Breast epithelium (tissue), 4 donors: ENCODE measurements around the gene CDKN1C. TPM values are rescaled to one million over a fixed set of nuclear protein-coding genes. Genes with fewer than 3 reads are reported as not detected.
A peak's percentile ranks its signal among the peaks of the same experiment; 100 is the strongest.

Source experiments
- DNase-seq, 2 donors: peaks; one replicate each; pipeline ENCODE4 v3.0.0-alpha.2; 2019; ENCODE audit warnings: low spot score in 2 of 2
- H3K27ac ChIP-seq, 2 donors: fragments of 200-600 bp; sonication (generic) in 1 of 2; one replicate each; pipeline ENCODE4 v1.5.1; 2016 to 2019; ENCODE audit warnings: mild to moderate bottlenecking in 1 of 2
- H3K27me3 ChIP-seq, 2 donors: fragments of 200-600 bp; sonication (generic) in 1 of 2; one replicate each; pipeline versions ENCODE4 v1.5.1 to v1.6.0; 2017 to 2019; ENCODE audit warnings: control low read depth in 1 of 2, mild to moderate bottlenecking in 1 of 2
- H3K36me3 ChIP-seq: fragments of 200-600 bp; one replicate; pipeline ENCODE4 v1.5.1; 2019
- H3K4me1 ChIP-seq, 2 donors: fragments of 200-600 bp; sonication (generic); one replicate each; pipeline ENCODE4 v1.5.1; 2016 to 2019; ENCODE audit warnings: control low read depth in 1 of 2
- H3K4me3 ChIP-seq, 3 donors: fragments of 200-600 bp; sonication (generic); 1 replicate in 2 of 3; 2 replicates in 1 of 3; pipeline ENCODE4 v1.5.1; 2016 to 2019; ENCODE audit warnings: mild to moderate bottlenecking in 3 of 3, moderate library complexity in 2 of 3
- H3K9me3 ChIP-seq, 2 donors: fragments of 200-600 bp; sonication (generic) in 1 of 2; one replicate each; pipeline ENCODE4 v1.5.1; 2016 to 2019; ENCODE audit warnings: control low read depth in 1 of 2
- POLR2A ChIP-seq: fragments of 450-650 bp; IDR thresholded peaks from one replicate; pipeline ENCODE4 v1.6.1; 2016; ENCODE audit warnings: antibody characterized with exemption, mild to moderate bottlenecking, moderate library complexity
- POLR2AphosphoS5 ChIP-seq, 3 donors: sonication (generic); formaldehyde crosslinking; IDR thresholded peaks; one replicate each; pipeline ENCODE4 v1.6.1; 2017; ENCODE audit warnings: antibody characterized with exemption in 3 of 3
- intact Hi-C: fragments of 100-400 bp; cut with DNase I; formaldehyde crosslinking; loops from one replicate; pipeline ENCODE4 v1.15.1; 2023; ENCODE audit warnings: low total_unique reads
- total RNA-seq, 3 donors: library from RNA; depleted of rRNA; stranded (reverse); fragments of >200 nt; gene quantifications; one replicate each; pipeline ENCODE4 v1.1.0, GENCODE V29; 2016
- TF ChIP-seq, protein P1 (sequence below), 3 donors: fragments of 450-650 bp; IDR thresholded peaks; one replicate each; pipeline ENCODE4 v1.5.1; 2016 to 2017; ENCODE audit warnings: antibody characterized with exemption in 3 of 3, mild to moderate bottlenecking in 3 of 3, moderate library complexity in 3 of 3

CDKN1C gene
- total RNA-seq, 3 donors from 2014 or later = 48.2 to 136 (median 88.8) TPM

DNA sequence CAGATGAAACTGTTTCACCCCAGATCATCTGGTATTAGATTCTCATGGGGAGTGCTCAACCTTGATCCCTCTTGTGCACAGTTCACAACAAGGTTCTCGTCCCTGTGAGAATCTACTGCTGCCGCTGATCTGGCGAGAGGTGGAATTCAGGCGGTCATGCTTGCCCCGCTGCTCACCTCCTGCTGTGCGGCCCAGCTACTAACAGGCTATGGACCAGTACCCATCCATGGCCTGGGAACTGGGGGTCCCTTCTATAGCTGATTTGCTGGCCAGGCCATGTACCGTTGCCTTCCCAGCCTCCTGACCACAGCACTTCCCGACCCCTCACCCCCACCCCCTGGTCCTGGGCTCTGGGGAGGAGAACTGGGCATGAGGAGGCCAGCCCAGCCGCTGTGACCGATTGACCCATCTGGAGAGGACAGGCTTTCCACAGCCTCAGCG lies 41.1 kb upstream of the CDKN1C start:
- H3K4me3 ChIP-seq = no peak overlapping the region

DNA sequence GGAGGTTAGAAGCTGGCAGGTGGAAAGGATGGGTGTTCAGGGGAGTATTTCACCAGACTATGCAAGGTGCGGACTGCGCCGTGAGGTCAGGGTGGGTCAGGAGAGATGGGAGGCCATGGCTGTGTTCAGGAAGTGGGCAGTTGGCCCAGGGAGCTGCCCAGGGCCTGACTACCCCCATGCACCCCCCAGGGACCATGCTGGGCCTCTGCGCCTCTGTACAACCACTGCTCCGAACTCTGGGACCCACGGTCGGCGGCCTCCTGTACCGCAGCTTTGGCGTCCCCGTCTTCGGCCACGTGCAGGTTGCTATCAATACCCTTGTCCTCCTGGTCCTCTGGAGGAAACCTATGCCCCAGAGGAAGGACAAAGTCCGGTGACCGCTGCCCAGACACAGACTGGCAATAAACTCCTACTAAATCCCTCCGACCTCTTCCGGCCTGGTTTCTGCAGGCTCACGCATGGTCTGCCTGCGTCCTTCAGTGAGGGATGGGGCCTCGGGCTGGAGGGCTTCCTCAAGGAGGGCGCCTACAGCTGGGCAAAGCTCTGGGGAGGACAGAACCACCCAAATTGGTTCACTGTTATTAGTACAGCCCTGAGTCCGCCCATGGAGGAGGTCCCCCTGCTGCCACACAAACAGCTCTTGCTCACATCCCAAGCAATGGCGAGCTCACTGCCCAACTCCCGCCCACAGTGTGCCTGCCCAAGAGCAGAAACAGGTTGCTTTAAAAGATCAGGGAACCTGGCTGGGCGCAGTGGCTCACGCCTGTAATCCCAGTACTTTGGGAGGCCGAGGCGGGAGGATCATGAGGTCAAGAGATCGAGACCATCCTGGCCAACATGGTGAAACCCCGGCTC lies 39.5 kb upstream of the CDKN1C start:
- no peak for DNase-seq
- intact Hi-C loops = no loop called here
- no peak for TF ChIP-seq POLR2AphosphoS5 (IDR thresholded peaks at IDR 0.05)
- TF ChIP-seq, protein P1, sequence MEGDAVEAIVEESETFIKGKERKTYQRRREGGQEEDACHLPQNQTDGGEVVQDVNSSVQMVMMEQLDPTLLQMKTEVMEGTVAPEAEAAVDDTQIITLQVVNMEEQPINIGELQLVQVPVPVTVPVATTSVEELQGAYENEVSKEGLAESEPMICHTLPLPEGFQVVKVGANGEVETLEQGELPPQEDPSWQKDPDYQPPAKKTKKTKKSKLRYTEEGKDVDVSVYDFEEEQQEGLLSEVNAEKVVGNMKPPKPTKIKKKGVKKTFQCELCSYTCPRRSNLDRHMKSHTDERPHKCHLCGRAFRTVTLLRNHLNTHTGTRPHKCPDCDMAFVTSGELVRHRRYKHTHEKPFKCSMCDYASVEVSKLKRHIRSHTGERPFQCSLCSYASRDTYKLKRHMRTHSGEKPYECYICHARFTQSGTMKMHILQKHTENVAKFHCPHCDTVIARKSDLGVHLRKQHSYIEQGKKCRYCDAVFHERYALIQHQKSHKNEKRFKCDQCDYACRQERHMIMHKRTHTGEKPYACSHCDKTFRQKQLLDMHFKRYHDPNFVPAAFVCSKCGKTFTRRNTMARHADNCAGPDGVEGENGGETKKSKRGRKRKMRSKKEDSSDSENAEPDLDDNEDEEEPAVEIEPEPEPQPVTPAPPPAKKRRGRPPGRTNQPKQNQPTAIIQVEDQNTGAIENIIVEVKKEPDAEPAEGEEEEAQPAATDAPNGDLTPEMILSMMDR (IDR thresholded peaks at IDR 0.05) = no peak
- no peak for TF ChIP-seq POLR2A
- peaks cover 9 to 10% of the 10 kb centered on the region in 2 donors for H3K4me1 ChIP-seq
- H3K9me3 ChIP-seq = no peaks in the 10 kb centered on the region
- H3K27ac ChIP-seq = peak overlapping the region; percentile 64 to 85
- no peaks in the 10 kb centered on the region for H3K36me3 ChIP-seq
- no peaks in the 10 kb centered on the region for H3K27me3 ChIP-seq
- H3K4me3 ChIP-seq = no peak overlapping the region

More for the DNA sequence above, 41.1 kb upstream of the CDKN1C start:
- H3K36me3 ChIP-seq = no peaks in the 10 kb centered on the region
- intact Hi-C loops = no loop called here
- no peak for DNase-seq
- no peaks in the 10 kb centered on the region for H3K27me3 ChIP-seq
- TF ChIP-seq POLR2A (no peak), POLR2AphosphoS5 (IDR thresholded peaks at IDR 0.05) (no peak)
- TF ChIP-seq, protein P1 (IDR thresholded peaks at IDR 0.05) = no peak
- H3K27ac ChIP-seq = no peak overlapping the region
- H3K4me1 ChIP-seq = peaks cover 9 to 14% of the 10 kb centered on the region in 2 donors
- H3K9me3 ChIP-seq = no peaks in the 10 kb centered on the region

DNA sequence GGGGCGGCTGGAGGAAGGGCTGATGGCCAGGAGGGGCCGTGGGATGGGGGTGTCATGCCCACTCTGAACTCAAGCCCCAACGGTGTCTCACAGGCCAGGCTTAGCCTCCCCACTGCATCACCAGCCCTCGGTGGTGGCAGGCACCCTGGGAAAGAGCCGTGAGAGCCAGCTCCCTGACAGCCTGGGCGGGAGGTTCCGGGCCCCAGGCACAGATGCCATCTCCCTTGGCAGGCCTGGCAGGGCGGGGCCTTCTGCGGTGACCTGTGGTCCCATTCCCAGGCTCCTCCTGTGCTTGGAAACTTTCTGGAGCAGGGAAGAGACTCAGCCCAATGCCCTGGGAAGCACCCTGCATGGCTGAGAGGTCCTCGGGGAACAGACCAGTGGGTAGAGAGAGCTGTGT lies 38.8 kb upstream of the CDKN1C start:
- intact Hi-C loops = no loop called here
- Histone ChIP-seq H3K27me3 (no peaks in the 10 kb centered on the region), H3K27ac (peak overlapping the region; percentile 64 to 85), H3K4me1 (peaks cover 5 to 6% of the 10 kb centered on the region in 2 donors), H3K4me3 (peak overlapping the region in 1 of 3 donors; percentile 20), H3K36me3 (no peaks in the 10 kb centered on the region), H3K9me3 (no peaks in the 10 kb centered on the region)
- no peak for TF ChIP-seq POLR2A
- TF ChIP-seq, protein P1 (IDR thresholded peaks at IDR 0.05) = no peak
- peak in 1 of 3 donors; percentile 30 for TF ChIP-seq POLR2AphosphoS5 (IDR thresholded peaks at IDR 0.05)
- peak; percentile 66 to 85 for DNase-seq

DNA sequence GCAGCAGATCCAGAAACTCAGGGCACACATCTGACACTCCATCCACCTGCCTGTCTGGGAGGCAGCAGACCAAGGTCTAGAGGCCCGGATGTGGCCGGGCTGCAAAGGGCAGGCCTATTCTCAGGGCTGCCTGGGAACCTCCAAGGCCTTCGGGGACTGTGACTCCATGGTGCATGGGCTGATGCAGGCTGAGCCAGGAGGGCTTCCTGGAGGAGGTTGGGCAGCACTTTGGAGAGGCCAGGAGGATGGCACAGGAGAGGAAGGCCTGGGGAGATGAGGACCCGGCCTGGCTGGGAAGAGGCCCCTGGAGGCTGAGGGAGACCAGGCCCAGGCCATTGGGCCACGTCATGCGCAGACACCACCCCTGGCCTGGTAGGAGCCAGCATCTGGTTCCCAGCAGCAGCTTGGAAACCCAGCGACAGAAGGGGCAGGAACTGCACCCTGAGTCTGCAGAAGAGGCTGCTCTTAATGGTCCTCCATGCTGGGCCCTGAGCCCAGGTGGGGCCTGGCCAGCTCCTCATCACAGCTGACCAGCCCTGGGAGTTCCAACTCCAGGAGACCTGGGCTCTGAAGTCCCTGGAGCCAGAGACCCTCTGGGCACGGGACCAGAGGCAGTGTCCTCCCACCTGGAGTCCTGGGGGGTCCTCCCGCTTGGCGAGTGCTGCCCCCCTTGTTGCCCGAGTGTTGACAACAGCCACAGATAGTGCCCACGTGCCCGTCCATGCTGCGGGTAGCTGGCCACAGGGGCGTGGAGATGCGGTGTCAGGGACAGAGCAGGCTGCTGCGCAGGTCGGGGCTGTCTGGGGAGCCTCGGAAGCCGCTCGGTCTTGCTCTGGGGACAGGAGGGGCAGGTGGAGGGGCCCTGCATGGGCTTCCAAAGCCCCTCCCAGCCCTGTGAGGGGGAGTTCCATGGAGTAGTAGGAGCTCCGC lies 38.1 kb upstream of the CDKN1C start:
- TF ChIP-seq POLR2AphosphoS5 (IDR thresholded peaks at IDR 0.05) (no peak), POLR2A (no peak)
- TF ChIP-seq, protein P1 (IDR thresholded peaks at IDR 0.05) = no peak
- Histone ChIP-seq H3K4me1 (peaks cover 5 to 6% of the 10 kb centered on the region in 2 donors), H3K27me3 (no peaks in the 10 kb centered on the region), H3K4me3 (peak overlapping the region in 1 of 3 donors; percentile 20), H3K36me3 (no peaks in the 10 kb centered on the region), H3K9me3 (no peaks in the 10 kb centered on the region), H3K27ac (peak overlapping the region; percentile 64 to 85)
- DNase-seq = no peak
- intact Hi-C loops = no loop called here
